Caki2 (cell line): ENCODE data around the gene HERC3. TPM values are rescaled to one million over a fixed set of nuclear protein-coding genes. Genes with fewer than 3 reads are reported as not detected.

Source experiments
- DNase-seq: peaks from one replicate; pipeline ENCODE4 v3.0.0-alpha.2; 2015; ENCODE audit warnings: low read depth
- in situ Hi-C: cut with HindIII; loops from 2 replicates; pipeline ENCODE4 v1.10.0; 2016; ENCODE audit warnings: low sequenced_read_pairs, low pct_unique_long_range_greater_than_20kb, mixed read lengths
- total RNA-seq: library from RNA; depleted of rRNA; stranded (reverse); fragments of >200 nt; shearing (Covaris generic); gene quantifications from 2 replicates; pipeline ENCODE4 v1.2.3, GENCODE V29; 2014; ENCODE audit warnings: low replicate concordance; rRNA removed

Gene HERC3
- total RNA-seq = 2.3 and 8.1 TPM in 2 replicates

- in situ Hi-C loops = no loop called here
- peak; percentile 85 for DNase-seq
Measured at GRCh38 chr4:88591787-88592599, at the start of gene HERC3. HERC3 (plus strand) TSS chr4:88592480; CDS start chr4:88605824, 13,344 bp downstream.

DNA sequence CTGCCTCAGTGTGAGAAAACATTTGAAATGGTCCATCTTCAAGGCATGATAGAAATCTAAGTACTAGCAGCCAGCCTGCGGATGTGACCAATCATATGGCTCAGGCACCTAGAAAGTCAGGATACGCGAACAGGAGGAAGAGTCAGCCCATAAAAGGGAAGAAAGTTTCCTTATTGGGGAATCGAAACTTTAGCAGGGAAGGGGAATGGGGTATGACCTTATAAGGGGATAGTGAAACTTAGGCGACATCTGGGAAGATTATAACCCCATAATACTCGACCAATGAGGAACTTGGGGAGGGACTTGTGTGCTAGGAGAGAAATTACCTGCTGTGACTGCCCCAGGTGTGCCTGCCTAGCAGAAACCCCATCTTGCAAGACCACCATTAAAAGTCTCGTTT, 42.5 kb upstream of the HERC3 start:
- DNase-seq = no peak
- in situ Hi-C loops = no loop called here

DNA sequence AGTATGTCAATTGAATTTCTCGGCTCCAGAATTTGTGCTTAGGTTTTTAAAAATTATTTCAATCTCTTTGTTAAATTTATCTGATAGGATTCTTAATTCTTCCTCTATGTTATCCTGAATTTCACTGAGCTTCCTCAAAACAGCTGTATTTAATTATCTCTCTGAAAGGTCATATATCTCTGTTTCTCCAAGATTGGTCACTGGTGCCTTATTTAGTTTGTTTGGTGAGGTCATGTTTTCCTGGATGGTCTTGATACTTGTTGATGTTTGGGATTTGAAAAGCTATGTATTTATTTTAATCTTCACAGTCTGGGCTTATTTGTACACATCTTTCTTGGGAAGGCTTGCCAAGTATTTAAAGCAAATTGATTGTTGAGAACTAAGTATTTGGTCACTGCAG, 24.7 kb upstream of the HERC3 start:
- no peak for DNase-seq
- in situ Hi-C loops = no loop called here

GRCh38 chr4:88570001-88570400, 22.3 kb upstream of the HERC3 start:
- no peak for DNase-seq

GRCh38 chr4:88573276-88573980, 18.9 kb upstream of the HERC3 start:
- no peak for DNase-seq
- in situ Hi-C loops = no loop called here

More at GRCh38 chr4:88570001-88570400, 22.3 kb upstream of the HERC3 start:
- in situ Hi-C loops = no loop called here

DNA sequence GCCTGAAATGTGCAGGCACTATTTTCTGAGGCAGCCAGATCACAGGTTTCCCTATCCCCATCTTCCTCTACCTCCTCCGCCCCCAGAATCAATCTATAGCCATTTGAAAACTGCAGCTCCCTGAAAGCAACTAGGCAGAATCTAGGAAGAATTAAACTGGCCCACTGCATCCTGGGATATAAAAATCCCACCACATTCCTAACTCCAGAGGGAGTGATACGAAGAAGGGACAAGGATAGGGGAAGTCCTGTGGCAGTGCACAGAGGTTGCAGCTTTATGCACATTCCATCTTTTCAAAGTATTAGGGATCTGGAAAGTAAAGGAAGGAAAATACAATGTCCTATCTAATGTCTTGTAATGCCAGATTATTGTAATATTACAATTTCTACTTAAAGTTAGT, 18.3 kb upstream of the HERC3 start:
- in situ Hi-C loops = no loop called here
- no peak for DNase-seq

DNA sequence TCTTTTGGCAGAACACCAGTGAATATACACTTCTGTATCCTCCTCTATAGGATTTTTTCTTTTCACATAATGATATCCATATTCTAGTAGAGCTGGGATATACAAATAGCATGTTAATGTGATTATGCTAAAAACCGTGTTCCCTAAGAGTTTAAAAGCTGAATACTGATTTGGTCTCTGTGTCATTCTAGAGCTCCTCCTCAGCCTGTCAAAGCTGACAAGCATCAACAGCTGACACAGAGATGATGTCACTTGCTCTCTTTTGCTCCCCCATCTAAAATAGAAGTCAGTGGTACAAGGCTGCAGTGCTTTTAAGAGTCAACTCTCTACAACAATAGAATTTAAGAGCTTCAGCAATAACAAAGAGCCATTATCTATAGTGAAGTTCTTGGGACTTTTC, 17.1 kb upstream of the HERC3 start:
- DNase-seq = no peak
- in situ Hi-C loops = no loop called here

- in situ Hi-C loops = no loop called here
- no peak for DNase-seq
Measured at GRCh38 chr4:88582493-88582892, 9.8 kb upstream of the HERC3 start.

DNA sequence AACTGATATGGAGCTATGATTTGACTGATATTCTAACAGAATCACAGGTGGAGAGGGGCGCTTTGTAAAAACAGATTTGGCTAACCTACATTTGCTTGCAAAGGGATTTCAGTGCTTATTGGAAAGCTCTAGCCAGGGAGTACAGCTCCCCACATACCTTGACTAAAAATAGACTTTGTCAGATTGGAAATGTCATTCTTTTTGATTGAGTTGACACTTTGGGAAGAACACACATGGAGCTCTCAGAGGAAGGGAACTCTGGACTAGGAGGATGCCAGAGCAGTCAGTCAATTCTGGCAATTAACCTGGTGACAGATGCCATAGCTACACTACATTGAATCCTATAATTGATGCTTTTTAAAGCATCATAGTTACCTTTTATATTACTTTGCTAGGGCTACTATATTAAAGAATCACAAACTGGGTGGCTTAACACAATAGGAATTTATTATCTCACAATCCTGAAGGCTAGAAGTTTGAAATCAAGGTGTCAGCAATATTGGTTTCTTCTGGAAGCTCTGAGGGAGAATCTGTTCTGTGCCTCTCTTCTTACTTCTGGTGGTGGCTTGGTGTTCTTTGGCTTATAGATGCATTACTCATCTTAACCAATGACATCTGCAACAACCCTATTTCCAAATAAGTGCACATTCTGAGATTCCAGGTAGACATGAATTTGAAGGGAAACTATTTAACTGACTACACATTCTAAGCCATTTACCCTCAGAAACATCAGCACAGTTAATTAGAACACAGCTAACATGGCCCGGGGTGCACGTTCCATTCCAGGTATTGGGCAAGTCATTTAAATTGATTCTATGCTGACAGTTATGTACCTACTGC, 8.4 kb upstream of the HERC3 start:
- no peak for DNase-seq
- in situ Hi-C loops = no loop called here

DNA sequence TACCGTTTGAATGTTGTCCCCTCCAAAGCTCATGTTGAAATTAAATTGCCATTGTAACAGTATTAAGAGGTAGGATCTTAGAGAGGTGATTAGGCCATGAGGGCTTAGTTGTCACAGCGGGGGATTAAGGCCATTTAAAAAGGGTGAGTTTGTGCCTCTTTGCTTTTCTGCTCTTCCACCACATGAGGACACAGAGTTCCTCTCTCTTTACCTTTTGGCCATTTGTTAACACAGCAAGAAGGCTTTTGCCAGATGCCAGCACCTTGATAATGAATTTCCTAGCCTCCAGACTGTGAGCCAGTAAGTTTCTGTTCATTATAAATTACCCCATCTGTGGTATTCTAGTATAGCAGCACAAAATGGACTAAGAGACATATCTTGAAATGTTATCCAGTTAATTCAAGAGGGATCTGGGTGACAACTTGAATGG, 7.8 kb upstream of the HERC3 start:
- DNase-seq = no peak
- in situ Hi-C loops = no loop called here

DNA sequence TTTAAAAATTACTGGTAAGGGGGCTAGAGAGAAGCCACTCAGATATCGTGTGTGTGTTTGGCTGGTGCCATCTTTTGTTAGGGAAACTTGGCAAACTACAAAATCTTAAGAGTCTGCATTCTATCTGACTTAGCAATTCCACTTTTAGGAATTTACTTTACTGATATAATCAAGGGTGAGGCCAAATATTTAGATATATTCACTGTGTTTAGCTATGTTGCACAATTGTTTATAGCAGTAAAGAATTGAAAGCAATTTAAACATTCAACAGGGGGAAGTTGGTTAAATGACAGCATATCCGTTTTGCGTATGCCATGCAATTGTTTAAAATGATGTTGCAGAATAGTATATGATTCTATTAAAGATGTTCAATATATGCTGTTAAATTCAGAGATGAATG, 6.4 kb upstream of the HERC3 start:
- in situ Hi-C loops = no loop called here
- DNase-seq = no peak

GRCh38 chr4:88587306-88587705, 5.0 kb upstream of the HERC3 start:
- no peak for DNase-seq
- in situ Hi-C loops = no loop called here

DNA sequence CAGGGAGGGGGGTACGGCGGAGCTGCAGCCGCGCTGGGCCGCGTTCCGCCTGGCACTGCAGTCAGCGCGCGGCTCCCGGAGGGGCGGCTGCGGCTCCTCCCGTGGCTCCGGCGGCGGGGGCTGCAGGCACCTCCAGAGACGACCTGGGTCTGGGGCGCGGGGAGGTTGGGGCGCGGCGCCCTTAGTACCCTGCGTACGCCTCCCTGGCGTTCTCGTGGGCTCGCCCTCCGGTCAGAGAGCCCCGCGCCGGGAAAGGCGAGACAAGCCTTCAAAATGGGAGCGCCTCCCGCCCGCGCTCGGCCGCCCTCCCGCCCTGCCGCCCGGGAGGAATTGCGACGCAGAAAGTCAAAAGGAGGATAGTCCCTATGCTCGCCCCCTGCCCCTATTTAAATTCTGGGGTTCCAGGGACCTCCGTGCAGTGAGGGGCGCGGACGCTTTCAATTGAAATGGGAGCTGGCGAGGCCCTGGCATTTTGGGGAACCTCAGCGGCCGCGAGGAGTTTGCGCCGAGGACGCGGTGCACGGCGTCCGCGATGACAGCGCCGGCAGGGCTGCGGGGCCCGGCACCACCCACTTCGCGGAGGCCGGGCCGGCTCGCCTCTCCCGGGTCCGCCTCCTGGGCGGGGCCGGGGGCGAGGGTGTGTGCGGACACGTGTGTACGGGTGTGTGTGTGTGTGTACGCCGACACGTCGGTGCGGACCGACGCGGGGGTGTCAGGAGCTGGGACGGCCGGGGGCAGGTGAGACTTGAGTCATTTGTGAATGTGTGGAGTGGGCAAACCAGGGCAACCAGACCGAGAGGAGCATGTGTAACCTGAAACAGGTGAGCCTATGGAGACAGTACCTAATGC, 544 bp downstream of the HERC3 start:
- in situ Hi-C loops = no loop called here
- peak; percentile 80 for DNase-seq

DNA sequence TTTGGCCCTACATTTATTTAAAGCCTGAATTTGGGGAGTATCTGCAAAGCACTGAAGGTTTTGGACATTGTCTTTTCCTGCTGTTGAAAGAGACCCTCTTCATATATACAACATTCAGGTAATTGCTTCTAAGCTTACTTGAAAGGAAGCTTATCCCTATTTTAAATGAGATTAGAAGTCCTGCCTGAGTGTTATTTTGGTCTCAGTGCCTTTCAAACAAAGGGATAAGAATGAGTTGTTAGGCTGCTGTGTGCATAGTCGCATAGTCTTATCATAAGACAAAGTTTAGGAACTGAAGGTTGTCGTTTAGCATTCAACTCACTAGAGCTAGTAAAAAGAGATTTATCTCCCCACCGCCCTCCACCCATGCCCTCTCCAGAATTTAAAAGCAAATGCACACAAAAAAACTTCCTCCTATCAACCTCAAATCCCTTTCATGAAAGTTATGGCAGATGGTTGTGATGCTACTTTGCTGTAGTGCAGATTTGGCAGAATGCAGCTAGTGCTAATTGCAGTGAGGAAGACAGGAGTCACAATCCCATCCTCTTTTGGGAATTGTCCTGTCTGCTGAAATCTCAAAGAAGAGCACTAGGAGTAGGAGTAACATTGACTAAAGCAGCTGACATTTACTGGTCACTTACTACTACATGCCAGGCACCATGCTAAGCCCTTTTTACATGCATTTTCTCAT, 5.8 kb downstream of the HERC3 start:
- DNase-seq = no peak
- in situ Hi-C loops = no loop called here

DNA sequence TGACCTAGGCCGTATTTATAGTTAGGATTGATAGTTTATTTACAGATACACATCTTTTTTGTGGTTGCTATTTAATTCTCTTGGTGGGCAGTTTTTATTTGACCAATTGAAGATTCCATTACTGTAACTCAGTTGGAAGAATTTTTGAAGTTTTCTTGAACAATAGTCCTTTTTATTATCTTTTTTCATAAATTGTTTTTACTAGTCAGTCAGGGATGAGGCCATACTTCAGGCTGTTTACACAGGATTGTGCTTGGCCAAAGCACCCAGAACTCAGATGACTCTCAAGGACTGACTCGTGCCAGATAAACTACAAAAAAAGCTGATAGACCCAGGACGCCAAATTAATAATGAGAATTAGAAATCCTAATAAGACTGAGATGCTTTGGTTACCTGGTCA, 7.0 kb downstream of the HERC3 start:
- no peak for DNase-seq
- in situ Hi-C loops = no loop called here

DNA sequence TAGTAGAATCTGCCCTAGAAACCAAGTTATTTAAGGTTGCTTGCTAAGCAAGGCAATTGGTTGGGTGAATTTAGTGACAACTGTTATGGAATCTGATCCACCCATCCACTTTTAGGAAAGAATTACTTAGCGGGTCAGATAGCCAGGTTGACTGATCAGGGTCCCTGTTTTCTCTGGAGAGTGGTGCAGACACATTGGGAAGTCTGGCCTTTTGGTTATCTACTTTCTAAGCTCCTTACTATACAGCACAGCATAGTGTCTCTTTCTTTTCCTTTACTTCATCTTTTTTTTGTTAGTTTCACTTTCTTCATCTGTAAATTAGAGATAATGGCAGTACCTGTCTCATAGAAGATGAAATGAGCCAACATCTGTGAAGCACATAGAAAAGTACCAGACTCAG, 7.4 kb downstream of the HERC3 start:
- in situ Hi-C loops = no loop called here
- DNase-seq = no peak

DNA sequence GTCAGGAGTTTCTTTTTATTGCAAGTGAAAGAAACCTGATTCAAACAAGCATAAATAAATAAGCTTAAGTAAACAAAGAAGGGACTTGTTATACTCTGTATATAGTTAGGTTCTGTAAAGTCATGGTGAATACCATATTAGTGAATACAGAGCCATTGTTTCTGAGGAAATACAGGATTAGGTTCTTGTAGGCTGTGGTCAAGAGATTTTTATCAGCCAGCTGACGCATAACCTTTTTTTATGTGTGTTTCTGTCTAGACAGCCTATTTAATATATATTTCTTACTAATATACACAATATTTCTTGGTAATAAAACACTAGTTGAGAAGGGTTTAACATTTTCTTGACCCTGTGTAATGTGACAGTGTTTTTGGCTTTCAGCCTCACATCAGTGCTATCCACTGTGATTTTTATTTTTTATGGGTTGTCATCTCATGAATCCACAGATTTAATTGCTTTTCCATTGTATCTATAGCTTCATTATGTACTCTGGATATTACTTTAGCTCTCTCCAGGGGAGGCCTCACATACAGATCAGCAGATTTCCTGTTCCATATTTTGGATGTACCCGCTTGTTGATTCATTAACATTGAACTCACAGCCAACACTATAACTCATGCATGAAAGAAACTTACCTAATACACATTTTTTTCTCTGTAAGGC, 8.0 kb downstream of the HERC3 start:
- in situ Hi-C loops = no loop called here
- DNase-seq = no peak
